Spleen (tissue), 7 donors: Measurements from ENCODE around the gene KCNK17.

Experiments
- POLR2A ChIP-seq, 3 donors: fragments of 450-650 bp; IDR thresholded peaks; one replicate each; pipeline ENCODE4 v1.5.1; 2017; ENCODE audit warnings: antibody characterized with exemption in 3 of 3, mild to moderate bottlenecking in 1 of 3
- TF ChIP-seq, protein P1 (sequence below), 11 experiments: fragments of 200-600 bp in 7 of 11; fragments of 450-650 bp in 4 of 11; sonication (generic) in 4 of 11; IDR thresholded peaks in 8 of 11; conservative IDR thresholded peaks in 3 of 11; 1 replicate in 7 of 11; 2 replicates in 4 of 11; pipeline versions ENCODE4 v1.4.0 to v1.8.0; 2016 to 2021; ENCODE audit warnings: antibody characterized with exemption in 11 of 11, inconsistent platforms in 4 of 11, mild to moderate bottlenecking in 1 of 11
- donor health status: DM: no; HTN: no; CAD: no; lungs with moderate emphysema.
- donor health status: DM: no; HTN: no; CAD: no.
- donor health status: DM: no; HTN: no; CAD: no.

DNA sequence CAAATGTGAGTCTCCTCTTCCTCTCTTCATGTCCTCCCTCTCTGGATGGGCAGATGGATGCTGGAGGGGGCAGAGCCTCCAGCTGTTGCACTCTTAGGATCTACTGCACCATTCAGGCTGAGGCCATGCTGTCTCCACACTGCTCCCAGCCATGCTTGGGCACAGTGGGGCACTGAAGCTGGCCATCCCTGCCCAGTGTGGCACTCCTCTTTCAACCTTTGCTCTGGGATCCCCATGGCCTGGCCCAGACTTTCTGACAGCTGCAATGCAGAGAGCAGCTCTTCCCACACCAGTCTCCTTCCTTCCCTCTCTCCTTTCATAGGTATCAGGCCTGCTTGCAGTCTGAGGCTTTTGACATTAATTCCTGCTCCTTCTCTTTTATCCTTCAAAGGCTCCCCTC is 9.3 kb downstream of the KCNK17 start:
- TF ChIP-seq, protein P1, sequence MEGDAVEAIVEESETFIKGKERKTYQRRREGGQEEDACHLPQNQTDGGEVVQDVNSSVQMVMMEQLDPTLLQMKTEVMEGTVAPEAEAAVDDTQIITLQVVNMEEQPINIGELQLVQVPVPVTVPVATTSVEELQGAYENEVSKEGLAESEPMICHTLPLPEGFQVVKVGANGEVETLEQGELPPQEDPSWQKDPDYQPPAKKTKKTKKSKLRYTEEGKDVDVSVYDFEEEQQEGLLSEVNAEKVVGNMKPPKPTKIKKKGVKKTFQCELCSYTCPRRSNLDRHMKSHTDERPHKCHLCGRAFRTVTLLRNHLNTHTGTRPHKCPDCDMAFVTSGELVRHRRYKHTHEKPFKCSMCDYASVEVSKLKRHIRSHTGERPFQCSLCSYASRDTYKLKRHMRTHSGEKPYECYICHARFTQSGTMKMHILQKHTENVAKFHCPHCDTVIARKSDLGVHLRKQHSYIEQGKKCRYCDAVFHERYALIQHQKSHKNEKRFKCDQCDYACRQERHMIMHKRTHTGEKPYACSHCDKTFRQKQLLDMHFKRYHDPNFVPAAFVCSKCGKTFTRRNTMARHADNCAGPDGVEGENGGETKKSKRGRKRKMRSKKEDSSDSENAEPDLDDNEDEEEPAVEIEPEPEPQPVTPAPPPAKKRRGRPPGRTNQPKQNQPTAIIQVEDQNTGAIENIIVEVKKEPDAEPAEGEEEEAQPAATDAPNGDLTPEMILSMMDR (IDR thresholded peaks at IDR 0.05 in 8 of 11, conservative IDR thresholded peaks at IDR 0.05 in 3 of 11), result no peak
- TF ChIP-seq POLR2A (IDR thresholded peaks at IDR 0.05), result no peak
